DMS153 treated with DMSO at 0.1 percent for 48 hours (cell line): ENCODE data around the gene PTH2.
A peak's percentile ranks its signal among the peaks of the same experiment; 100 is the strongest.

Experiments used
- DNase-seq: peaks from one replicate; lab custom pipeline; 2025; ENCODE audit not compliant: unreplicated experiment; lab: John Stamatoyannopoulos, UW

The PTH2 gene

DNA sequence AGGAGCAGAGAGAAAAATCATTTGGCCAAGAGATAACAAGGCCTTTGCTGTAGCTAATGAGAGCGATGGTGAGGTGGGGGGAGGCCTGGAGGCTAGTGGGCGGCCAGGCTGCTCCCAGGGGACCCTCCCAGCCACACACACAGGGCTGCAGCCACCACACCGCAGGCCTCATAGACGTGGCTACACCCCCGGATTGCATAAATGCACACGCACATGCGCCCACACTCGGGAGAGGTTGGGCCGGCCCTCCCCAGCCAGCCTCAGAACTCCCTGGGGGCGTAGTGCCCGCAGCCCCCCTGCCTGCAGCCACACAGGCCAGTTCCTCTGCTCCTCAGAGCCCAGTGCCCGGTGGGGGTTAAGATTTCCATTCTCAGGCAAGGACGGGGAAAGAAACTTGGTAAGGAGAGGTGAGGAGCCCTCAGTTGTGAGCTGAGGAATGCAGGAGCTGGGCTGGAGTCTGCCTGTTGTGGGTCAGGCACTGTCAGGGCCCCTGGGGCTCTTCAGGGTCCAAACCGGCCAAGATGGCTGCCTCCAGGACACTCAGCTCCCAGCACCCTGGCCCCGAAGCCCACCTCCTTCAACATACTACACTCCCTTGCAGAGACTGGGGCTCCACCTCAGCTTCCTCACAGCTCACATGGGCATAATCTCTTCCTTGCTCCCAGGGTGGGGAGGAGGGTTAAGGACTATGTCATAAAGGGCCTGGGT, 8.0 kb downstream of the PTH2 start:
- no peak for DNase-seq

DNA sequence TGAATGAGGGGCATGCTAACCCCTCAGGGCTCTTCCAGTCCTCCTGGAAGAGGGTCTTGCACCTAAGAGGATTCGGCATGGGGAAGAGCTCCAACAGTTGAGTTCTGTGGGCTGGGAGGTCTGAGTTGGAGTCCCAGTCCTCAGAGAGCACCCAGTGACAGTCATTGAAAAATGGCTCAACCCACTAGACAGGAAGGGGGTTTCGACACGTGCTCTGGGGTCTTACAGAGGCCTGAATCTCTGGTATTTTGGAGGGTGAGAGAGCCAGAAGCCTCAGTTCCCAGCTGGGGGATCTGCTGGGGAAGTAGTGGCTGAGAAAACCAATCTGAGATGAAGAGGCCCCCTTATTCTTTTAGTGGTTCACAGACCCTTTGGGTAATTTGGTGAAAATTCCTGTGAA, 9.0 kb downstream of the PTH2 start:
- no peak for DNase-seq

DNA sequence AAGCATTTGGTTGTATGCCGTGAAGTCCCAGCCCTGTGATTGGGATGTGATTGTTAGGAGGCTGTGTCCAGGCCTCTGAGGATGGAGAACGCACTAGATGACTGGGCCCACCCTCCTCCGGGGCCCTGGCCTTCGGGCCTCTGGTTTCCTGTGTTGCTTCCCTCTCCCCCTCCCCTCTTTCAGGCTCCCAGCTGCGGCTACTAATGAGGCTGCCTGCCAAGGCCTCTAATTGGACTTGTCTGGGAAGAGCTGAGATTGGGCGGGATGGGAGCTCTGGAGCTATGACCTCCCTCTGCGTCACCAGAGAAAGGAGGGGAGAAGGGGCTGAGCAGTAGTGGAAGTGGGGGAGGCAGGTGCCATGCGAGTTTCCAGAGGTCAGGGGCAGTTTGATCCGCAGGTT, 9.9 kb downstream of the PTH2 start:
- DNase-seq, result no peak

DNA sequence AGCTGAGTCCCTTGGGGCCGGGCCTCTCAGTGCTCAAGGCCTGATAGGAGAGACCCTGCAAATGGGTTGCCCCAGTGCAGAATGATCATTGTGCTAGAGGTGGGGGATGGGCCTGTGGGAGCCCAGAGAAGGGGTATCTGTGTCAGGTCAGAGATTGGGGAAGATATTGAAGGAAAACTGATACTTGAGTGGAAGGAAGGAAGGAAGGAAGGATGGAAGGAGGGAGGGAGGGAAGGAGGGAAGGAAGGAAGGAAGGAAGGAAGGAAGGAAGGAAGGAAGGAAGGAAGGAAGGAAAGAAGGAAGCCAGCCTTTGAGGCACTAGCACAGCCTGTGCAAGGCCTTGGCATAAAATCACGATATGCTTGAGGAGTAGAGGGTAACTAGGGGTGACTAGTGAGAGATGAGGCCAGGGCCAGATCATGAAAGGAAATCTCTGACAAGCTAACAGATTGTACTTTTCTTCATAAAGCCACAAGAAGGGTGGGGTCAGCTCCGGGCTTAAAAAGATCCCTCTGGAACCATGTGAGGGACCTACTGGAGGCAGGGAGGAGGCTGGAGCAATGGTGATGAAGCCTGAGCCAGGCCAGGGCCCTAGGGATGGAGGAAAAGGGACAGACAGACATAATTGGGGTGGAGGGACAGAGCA, 11.4 kb downstream of the PTH2 start:
- DNase-seq, result no peak

DNA sequence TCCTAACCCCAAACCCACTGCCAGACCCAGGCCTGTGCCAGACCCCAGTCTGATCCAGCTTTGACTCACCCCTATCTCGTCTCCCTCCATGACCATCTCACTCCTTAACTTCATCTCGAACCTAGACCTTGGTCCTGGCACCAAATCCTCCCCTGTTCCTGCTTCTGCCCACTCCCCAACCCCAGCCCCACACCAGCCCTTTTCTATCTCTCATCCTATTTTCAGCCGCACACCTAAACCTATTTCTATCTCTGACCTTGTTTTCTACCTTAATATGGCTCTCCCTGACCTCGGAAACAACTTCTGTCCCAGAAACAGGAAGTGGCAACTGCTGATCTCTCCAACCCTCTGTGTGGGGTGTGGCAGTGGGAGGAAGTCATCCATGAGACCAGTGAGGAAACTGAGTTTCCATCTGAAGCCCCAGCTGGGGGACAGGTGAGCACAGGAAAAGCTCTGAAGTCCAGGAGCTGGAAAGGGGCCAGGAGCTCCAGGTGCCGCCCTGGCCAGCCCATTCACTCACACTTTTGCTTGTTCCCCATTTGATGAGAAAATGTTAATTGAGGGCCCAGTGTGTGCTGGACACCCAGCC, 13.7 kb downstream of the PTH2 start:
- DNase-seq, result peak; percentile 7

DNA sequence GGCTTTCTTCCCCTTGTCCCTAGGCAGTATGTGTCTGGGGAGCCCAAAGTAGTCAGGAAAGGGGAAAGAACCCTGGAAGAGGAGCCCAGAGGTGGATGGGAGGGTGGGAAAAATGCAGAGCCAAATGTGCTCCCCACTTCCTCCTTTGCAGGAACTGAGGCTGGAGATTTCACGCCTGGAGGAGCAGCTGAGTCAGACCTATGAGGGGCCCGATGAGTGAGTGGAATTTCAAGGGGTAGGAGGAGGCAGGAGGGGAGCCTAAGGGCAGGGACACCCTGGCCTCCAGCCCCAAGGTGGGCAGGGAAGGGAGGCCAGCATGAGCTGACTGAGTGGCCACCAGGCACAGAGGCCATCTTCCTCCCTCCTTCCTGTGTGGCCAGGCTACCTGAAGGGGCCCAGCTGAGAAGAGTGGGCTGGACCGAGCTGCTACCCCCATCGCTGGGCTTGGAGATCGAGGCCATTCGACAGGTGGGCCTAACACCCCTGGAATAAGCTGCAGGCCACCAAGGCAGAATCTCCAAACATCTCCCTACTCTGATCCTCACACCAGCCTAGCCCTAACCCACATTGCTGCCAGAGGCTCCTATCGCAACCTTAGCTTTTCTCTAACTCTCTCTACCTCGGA, 14.3 kb downstream of the PTH2 start:
- no peak for DNase-seq

DNA sequence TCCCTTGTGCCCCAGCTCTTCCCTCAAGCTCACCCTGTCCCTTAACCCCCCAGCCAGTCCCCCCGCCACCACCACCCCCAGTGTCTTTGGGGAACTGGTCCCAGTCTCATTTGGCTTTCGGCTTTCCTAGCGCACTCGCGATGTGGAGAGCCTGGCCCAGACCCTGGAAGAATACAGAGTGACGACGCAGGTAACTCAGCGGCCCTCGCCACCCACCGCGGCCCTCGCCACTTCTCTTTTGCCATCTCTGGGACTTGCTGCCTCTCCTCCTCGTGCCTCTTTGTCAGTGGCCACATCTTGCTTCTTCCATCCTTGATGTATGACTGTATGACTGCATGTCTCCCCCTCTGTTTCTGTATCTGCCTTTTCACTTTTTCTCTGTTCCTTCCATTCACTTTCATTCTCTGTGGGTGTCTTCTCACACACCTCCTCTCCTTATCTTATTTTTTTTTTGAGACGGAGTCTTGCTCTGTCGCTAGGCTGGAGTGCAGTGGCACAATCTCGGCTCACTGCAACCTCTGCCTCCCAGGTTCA, 15.7 kb downstream of the PTH2 start:
- no peak for DNase-seq

DNA sequence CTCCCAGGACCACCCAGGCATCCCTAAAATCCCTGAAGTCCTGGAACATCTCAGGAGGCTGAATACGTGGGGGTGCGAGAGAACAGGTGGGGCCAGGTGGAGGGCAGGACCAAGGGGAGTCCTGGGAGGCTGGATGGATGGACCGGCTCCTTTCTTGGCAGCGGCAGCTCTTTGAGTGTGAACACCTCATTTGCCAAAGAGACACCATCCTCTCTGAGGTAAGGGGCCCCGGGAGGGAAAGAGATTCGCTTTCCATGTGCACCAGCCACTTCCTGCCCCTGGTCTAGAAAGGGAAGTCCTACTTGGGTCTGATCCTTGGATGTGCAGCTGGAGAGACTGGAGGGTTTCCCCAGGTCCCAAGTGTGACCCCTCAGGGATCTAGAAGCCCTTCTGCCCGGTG, 16.2 kb downstream of the PTH2 start:
- no peak for DNase-seq

DNA sequence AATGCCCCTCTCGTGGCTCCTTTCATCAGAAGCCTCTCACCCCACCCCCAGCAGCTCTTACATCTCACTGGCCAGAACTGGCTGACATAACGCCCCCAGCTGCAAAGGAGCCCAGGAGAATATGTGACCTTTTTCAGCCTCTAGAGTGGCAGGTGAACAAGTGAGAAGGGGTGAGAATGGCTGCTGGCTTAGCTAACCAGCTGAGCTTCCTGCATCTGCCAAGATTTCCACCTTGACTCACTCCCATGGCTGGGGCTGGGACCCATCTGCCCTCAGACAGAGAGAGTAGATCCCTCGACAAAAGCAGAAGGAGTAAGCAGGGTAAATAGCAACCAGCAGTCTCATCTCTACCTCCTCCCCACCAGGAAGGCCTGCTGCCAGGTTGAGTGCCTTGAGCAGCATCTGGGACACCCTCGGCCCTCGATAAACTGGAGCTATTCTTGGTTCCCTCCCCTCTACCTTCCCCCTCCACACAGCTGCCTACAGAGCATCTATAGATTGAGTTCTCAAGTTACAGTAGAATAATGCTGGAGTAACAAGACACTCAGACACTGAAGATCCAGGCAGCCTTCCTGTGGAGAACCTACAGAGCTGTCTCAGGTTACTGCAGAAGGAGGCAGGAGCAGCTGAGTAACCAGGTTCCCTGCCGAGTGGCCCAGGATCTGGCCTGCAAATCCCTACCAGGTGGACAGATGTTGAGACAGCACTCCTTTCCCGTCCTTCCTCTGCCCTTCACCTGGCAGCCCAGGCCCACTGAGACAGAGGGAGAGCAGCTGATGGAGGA, 19.6 kb downstream of the PTH2 start:
- peak; percentile 25 for DNase-seq

DNA sequence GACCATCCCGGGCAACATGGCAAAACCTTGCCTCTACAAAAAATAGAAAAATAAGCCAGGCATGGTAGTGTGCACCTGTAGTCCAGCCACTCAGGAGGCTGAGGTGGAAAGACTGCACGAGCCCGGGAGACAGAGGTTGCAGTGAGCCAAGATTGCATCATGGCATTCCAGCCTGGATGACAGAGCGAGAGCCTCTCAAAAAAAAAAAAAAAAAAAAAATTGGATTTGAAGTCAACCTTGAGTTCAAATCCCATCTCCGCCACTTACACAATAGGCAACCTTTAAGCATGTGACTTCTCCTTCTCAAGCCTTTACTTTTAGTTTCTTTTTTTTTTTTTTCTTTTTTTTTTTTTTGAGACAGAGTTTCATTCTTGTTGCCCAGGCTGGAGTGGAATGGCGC, 23.2 kb downstream of the PTH2 start:
- DNase-seq, result no peak

DNA sequence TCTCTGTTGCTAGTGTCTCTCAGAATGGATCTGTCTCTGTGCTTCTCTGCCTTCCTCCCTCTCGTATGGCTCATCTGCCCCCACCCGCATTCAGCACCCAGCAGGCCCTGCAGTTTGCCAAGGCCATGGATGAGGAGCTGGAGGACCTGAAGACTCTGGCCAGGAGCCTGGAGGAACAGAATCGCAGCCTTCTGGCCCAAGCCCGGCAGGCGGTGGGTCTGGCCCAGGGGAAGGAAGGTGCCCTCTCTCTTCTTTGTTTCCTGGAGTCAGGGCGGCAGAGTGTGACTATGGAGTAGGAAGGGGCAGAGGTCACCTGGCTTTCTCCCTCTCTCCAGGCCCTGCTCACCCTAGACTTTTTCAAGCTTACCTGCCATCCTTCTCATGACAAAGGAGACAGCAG, 24.3 kb downstream of the PTH2 start:
- DNase-seq, result no peak

DNA sequence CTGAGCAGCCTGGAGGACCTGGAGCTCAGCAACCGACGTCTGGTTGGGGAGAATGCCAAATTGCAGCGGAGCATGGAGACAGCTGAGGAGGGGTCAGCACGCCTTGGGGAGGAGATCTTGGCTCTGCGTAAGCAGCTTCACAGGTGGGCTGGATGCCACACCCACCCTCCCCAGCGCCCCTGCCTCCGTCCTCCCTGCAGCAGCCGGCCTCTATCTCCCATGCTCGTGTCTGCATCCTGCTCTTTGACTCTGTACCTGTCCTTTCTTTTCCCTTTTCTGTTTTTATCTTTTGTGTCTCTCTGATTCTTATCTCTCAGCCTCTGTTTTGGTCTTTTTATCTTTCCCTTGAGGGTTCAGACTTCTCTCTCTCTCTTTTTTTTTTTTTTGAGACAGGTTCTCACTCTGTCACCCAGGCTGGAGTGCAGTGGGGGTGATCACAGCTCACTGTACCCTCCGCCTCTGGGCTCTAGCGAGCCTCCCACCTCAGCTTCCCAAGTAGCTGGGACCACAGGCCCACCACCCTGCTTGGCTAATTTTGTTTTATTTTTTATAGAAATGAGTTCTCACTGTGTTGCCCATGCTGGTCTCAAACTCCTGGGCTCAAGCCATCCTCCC, 25.1 kb downstream of the PTH2 start:
- no peak for DNase-seq

DNA sequence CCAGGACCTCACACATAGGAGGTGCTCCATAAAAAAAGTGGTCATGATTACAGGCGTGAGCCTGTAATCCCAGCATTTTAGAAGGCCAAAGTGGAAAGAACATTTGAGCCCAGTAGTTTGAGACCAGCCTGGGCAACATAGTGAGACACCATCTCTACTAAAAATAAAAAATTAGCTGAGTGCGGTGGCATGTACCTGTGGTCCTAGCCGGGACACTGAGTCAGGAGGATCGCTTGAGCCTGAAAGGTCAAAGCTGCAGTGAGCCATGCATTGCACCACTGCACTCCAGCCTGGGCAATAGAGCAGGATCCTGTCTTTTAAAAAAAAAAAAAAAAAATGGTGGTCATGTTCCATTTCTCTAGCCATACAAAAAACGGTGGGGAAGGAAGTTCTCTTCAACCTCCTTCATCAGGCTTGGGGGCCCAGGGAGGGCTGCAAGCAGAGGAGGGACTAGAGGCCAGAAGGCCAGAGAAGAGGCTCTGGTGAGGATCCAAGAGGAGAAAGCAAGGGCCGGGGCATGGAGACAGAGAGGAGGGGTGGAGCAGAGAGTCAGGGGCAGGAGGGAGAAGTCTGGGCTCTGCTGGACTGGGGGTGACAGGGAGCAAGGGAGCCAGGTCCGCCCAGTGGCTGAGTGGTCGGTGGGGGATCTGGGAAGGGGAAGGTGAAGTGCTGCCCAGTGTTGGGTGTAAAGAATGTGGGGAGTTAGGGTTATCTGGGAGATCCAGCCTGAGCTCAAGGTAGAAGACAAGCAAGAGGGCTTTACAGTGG, 26.3 kb downstream of the PTH2 start:
- no peak for DNase-seq

DNA sequence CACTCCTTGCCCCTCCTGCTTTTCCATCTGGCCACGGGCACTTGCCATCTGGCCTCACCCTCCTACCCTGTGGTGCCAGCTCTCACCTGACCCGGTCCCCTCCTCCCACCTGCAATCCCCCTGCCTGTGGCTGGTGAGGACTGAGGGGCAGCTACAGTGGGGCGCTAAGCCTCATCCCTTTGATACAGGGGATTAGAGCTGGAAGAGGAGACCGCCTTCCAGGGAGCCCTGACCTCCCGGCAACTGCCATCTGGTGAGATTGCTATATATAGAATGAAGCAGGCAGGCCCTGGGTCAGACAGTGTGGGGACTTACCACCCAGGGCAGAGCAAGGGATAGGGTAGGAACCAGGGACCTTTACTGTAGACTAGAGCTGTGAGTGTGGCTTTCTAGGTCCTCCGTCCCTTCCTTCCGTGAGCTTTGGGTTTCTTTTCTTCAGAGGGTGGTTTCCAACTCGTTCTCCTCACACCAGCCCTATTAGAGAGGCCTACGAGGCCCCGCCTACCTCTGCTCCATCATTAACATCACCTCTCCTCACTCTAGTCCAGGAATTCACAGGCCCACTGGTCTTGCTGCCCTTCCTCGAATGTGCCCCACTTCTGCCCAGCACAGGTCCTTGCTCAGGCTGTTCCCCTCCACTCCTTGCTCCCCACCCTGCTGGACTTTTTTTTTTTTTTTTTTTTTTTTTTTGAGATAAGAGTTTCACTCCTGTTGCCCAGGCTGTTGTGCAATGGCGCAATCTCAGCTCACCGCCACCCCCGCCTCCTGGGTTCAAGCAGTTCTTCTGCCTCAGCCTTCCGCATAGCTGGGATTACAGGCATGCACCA, 27.4 kb downstream of the PTH2 start:
- DNase-seq, result no peak

DNA sequence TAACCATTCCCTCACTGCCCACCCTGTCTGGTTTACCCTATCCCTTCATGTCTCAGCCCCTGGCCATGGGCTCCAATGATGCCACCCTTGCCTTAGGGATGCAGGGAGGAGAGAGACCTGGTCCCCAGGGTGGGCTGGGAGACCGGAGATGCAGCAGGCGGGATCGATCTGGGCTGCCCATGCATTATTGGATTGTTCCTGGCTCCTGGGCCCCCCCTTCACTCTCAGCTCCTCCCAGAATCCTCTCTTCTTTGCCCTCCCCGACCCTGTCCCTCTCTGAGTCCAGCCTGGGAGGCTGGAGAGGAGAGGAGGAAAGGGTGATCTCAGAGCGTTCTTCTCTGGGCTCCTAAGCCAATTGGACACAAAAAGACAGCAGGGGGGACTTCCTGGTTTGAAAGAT, 29.4 kb downstream of the PTH2 start:
- no peak for DNase-seq

DNA sequence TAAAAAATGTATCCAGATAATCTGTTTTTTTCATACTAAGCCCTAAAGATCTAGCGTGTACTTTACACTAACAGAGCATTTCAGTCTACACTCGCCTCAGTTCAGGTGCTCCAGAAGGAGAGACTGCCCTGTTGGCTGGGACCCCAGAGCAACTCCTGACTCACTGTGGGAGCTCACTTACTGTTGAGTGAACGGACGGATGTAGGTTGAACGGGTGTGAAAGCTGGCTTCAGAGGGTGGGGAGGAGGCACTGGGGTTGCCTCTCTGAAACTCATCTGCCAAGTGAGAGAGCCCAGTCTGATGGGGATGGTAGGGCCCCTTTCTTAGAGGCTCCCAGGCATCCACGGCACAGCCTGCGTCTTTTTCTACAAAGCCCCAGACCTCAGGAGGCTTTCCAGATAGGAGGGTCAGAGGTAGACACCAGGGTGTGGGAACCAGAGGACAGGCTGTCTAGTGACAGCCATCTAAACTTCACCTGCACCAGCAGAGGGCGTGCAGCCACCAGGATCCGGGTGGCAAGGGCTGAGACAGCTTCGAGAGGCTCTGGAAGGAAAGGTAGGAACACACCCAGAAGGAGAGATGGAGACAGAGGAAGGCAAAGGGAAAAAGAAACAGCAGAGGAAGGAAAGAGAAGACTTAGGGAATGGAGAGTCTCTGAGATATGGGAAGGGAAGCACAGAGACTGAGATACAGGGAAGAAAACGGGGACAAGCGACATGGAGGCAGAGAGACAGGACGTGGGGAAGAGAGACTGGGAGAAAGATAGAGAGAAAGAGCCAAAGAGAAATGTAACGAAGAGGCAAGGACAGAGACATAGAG, 31.5 kb downstream of the PTH2 start:
- DNase-seq, result peak; percentile 68

DNA sequence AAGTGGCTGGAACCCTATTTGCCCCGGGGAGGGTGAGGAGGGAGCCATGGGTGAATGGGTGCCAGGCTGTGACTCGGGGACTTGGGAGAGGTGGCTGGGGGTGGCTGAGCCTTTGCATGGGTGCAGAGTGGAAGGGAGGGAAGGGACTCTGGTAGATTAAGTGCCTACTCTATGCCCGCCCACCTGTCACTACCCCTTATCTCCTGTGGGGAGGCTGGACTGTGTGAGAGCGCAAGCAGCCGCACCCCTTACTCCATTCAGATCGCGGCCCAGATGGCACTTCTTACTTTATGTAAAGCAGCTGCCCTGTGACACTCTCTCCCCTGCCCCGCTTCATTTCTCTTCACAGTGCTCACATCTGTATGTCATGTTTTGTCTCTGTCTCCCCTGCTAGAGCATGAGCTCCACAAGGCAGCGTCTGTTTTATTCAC, 32.3 kb downstream of the PTH2 start:
- no peak for DNase-seq
